ENCODE measurements around the gene PDE9A. TPM values are rescaled to one million over a fixed set of nuclear protein-coding genes. Genes with fewer than 3 reads are reported as not detected.

PDE9A gene
- total RNA-seq, 4 donors from 2014 or later: 29.2 to 68.4 (median 40.4) TPM

DNA sequence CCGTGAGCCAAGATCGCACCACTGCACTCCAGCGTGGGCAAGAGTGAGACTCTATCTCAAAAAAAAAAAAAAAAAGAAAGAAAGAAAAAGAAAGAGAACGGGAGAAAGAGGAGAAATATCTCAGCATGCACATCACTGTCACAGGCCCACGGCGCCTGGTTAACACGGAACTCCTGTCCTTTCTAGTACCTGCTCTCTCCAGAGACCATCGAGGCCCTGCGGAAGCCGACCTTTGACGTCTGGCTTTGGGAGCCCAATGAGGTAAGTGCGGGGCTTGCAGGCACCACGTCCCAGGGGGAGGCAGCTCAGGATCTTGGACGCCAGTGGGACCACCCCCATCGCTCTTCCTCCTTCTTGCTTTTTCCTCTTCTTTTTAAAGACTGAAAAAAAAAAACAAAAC is 100.4 kb downstream of the PDE9A start:
- Histone ChIP-seq H3K4me3 (no peak overlapping the region), H3K9me3 (no peaks in the 10 kb centered on the region), H3K36me3 (peaks cover 3 to 49% (median 23%) of the 10 kb centered on the region in 4 donors), H3K27me3 (no peaks in the 10 kb centered on the region), H3K27ac (replicated peaks in 1 of 4) (no peak overlapping the region), H3K4me1 (peaks cover 0 to 37% (median 35%) of the 10 kb centered on the region in 4 donors)
- TF ChIP-seq, protein P1, sequence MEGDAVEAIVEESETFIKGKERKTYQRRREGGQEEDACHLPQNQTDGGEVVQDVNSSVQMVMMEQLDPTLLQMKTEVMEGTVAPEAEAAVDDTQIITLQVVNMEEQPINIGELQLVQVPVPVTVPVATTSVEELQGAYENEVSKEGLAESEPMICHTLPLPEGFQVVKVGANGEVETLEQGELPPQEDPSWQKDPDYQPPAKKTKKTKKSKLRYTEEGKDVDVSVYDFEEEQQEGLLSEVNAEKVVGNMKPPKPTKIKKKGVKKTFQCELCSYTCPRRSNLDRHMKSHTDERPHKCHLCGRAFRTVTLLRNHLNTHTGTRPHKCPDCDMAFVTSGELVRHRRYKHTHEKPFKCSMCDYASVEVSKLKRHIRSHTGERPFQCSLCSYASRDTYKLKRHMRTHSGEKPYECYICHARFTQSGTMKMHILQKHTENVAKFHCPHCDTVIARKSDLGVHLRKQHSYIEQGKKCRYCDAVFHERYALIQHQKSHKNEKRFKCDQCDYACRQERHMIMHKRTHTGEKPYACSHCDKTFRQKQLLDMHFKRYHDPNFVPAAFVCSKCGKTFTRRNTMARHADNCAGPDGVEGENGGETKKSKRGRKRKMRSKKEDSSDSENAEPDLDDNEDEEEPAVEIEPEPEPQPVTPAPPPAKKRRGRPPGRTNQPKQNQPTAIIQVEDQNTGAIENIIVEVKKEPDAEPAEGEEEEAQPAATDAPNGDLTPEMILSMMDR (IDR thresholded peaks at IDR 0.05): no peak
- no peak for TF ChIP-seq EP300 (IDR thresholded peaks at IDR 0.05)
- no peak for TF ChIP-seq POLR2AphosphoS5 (IDR thresholded peaks at IDR 0.05)
- TF ChIP-seq POLR2A (IDR thresholded peaks at IDR 0.05; ENCODE audit: low read depth): no peak
- DNase-seq (ENCODE audit: extremely low spot score): no peak
- whole genome bisulfite sequencing: 93% methylated on average over 15 of the region's 15 CpGs
- intact Hi-C loops (cut with DNase I): no loop called here

DNA sequence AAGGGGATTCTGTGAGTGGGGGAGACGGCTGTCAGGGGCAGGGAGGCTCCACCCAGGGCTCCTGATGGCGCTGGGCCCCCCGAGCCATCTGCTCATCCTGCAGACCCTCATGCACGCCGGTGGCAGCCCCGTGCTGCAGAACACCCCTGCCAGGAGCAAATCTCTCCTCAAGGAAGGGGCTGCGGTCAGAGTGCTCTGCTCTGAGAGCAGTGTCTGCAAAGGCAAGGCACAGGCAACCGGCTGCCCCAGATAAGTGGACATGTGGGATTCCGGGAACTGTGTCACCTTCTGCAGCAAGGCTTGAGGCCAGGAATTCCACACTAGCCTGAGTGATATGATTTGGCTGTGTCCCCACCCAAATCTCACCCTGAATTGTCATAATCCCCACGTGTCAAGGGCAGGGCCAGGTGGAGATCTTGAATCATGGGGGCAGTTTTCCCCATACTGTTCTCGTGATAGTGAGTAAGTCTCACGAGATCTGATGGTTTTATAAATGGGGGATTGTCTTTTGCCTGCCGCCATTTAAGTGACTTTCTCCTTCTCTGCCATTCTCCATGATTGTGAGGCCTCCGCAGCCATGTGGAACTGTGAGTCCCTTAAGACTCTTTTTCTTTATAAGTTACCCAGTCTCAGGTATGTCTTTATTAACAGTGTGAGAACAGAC is 101.0 kb downstream of the PDE9A start:
- Histone ChIP-seq H3K4me3 (no peak overlapping the region), H3K4me1 (peaks cover 0 to 31% (median 29%) of the 10 kb centered on the region in 4 donors), H3K9me3 (no peaks in the 10 kb centered on the region), H3K27ac (replicated peaks in 1 of 4) (no peak overlapping the region), H3K36me3 (peaks cover 3 to 54% (median 24%) of the 10 kb centered on the region in 4 donors), H3K27me3 (no peaks in the 10 kb centered on the region)
- 84% methylated on average over 11 of the region's 14 CpGs for WGBS
- no peak for TF ChIP-seq EP300 (IDR thresholded peaks at IDR 0.05)
- TF ChIP-seq, protein P1 (IDR thresholded peaks at IDR 0.05): no peak
- no peak for TF ChIP-seq POLR2A (IDR thresholded peaks at IDR 0.05; ENCODE audit: low read depth)
- TF ChIP-seq POLR2AphosphoS5 (IDR thresholded peaks at IDR 0.05): no peak
- DNase-seq (ENCODE audit: extremely low spot score): no peak
- intact Hi-C loops (cut with DNase I): no loop called here

DNA sequence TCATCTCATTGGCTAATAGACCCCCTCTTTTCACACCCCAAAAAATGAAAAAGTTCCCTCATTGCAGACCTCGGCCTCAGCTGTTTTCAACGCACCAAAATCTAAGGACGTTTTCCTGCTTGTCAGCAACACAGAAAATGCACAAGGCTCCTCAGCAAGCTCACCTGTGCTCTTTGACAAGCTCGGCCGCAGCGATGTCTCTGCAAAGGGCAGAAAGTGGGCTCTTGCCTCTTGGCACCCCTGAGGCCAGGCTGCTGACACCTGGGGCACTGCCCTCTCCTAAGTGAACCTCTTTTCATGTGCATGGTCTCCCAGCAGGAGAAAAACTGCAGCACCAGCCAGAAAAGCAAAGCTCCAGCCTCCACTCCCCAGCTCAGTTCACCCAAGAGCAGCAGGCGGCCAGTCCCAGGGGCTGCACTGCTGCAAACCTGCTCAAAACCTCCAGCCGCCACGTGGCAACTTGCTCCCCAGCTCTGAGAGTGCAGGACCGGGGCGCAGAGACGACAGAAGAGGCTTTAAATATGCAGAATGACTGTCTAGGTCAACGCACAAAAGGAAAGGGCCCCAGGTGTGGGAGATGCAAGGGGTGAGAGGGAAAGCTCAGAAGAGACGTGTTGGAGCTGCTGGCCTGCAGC is 101.7 kb downstream of the PDE9A start:
- Histone ChIP-seq H3K36me3 (peaks cover 3 to 58% (median 25%) of the 10 kb centered on the region in 4 donors), H3K4me3 (no peak overlapping the region), H3K4me1 (peaks cover 0 to 24% (median 22%) of the 10 kb centered on the region in 4 donors), H3K9me3 (no peaks in the 10 kb centered on the region), H3K27me3 (no peaks in the 10 kb centered on the region), H3K27ac (replicated peaks in 1 of 4) (no peak overlapping the region)
- WGBS: 96% methylated on average over 7 of the region's 14 CpGs
- intact Hi-C loops (cut with DNase I): no loop called here
- DNase-seq (ENCODE audit: extremely low spot score): no peak
- TF ChIP-seq, protein P1 (IDR thresholded peaks at IDR 0.05): no peak
- TF ChIP-seq EP300 (IDR thresholded peaks at IDR 0.05) (no peak), POLR2A (IDR thresholded peaks at IDR 0.05; ENCODE audit: low read depth) (no peak), POLR2AphosphoS5 (IDR thresholded peaks at IDR 0.05) (no peak)

DNA sequence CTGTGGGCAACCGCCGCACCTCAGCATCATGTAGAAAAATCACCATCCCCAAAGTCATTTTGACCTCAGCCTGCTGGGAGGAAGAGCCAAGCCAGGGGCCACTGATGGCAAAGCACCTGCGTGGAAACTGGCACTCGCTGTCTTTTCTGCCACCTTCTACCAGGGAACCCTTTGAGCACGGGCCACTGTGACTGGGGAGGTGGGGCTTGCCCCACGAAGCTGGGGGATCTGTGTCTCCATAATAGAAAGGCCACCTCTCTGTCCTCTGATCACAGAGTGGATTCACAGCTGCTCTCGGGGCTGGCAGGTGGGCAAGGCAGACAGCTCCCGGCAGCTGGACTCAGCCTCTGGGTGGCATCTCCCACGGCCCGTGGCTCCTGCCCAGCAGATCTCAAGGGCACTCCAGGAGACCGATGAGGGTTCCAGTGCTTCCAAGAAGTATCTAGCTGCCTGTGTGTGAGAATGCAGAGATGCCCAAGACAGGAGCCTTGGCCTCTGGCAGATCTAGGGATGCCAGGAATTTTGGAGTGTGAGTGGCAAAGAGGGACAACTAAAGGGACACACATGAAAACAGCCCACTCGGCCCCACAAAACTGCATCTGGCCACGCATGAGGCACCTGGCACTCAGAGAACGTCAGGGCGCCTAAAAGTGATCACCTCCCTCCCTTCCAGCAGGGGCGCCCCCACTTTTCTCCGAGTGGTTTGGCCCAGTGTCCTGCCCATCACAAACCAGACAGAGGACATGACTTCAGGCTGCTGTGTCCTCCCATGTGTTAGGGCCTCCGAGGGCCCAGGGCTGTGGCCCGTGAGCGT is 102.6 kb downstream of the PDE9A start:
- DNase-seq (ENCODE audit: extremely low spot score): no peak
- Histone ChIP-seq H3K9me3 (no peaks in the 10 kb centered on the region), H3K27me3 (no peaks in the 10 kb centered on the region), H3K27ac (replicated peaks in 1 of 4) (no peak overlapping the region), H3K36me3 (peaks cover 3 to 67% (median 30%) of the 10 kb centered on the region in 4 donors), H3K4me3 (no peak overlapping the region), H3K4me1 (peaks cover 0 to 24% (median 18%) of the 10 kb centered on the region in 4 donors)
- 84% methylated on average over 15 of the region's 20 CpGs for WGBS
- intact Hi-C loops (cut with DNase I): no loop called here
- no peak for TF ChIP-seq POLR2AphosphoS5 (IDR thresholded peaks at IDR 0.05)
- no peak for TF ChIP-seq EP300 (IDR thresholded peaks at IDR 0.05)
- TF ChIP-seq POLR2A (IDR thresholded peaks at IDR 0.05; ENCODE audit: low read depth): no peak
- TF ChIP-seq, protein P1 (IDR thresholded peaks at IDR 0.05): no peak

Measured in esophagus muscularis mucosa (tissue), 4 donors.